OCI-LY7 (cell line): ENCODE results near the gene ALDH1A2.

Experiments used
- EZH2phosphoT487 ChIP-seq: fragments of 200-600 bp; sonication (generic); IDR thresholded peaks from 2 replicates; pipeline ENCODE4 v1.6.1; 2018; ENCODE audit warnings: low read depth, borderline replicate concordance, mild to moderate bottlenecking, mixed run types, antibody characterized with exemption, low read length, moderate library complexity, mixed read lengths
- TF ChIP-seq, protein P1 (sequence below): fragments of 200-600 bp; sonication (generic); conservative IDR thresholded peaks from 2 replicates; pipeline ENCODE4 v1.5.1; 2014; ENCODE audit warnings: mild to moderate bottlenecking, antibody characterized with exemption, low read length, moderate library complexity, mixed read lengths

GRCh38 chr15:58016581-58017175 is 48.8 kb downstream of the ALDH1A2 start:
- TF ChIP-seq, protein P1, sequence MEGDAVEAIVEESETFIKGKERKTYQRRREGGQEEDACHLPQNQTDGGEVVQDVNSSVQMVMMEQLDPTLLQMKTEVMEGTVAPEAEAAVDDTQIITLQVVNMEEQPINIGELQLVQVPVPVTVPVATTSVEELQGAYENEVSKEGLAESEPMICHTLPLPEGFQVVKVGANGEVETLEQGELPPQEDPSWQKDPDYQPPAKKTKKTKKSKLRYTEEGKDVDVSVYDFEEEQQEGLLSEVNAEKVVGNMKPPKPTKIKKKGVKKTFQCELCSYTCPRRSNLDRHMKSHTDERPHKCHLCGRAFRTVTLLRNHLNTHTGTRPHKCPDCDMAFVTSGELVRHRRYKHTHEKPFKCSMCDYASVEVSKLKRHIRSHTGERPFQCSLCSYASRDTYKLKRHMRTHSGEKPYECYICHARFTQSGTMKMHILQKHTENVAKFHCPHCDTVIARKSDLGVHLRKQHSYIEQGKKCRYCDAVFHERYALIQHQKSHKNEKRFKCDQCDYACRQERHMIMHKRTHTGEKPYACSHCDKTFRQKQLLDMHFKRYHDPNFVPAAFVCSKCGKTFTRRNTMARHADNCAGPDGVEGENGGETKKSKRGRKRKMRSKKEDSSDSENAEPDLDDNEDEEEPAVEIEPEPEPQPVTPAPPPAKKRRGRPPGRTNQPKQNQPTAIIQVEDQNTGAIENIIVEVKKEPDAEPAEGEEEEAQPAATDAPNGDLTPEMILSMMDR: no peak
- TF ChIP-seq EZH2phosphoT487: no peak
